Astrocyte (in vitro differentiated cells and primary cell): Measurements from ENCODE around the gene SMIM36. TPM values are rescaled to one million over a fixed set of nuclear protein-coding genes. Genes with fewer than 3 reads are reported as not detected.

ENCODE experiments used
- DNase-seq: peaks from one replicate; pipeline ENCODE4 v3.0.0-alpha.2; 2010; ENCODE audit warnings: low read depth
- FAIRE-seq: peaks from 2 replicates; lab custom pipeline; 2011; peaks lifted over from hg19 to GRCh38; lab: Jason Lieb, UNC
- H2AFZ ChIP-seq: 2 replicates; pipeline ENCODE4 v1.6.0; 2012; ENCODE audit warnings: low read depth, low read length, inconsistent platforms
- H3K27ac ChIP-seq: 2 replicates; pipeline ENCODE4 v1.5.1; 2011; ENCODE audit warnings: low read depth, low read length, inconsistent platforms
- H3K27me3 ChIP-seq: 2 replicates; pipeline ENCODE4 v1.6.0; 2011; ENCODE audit warnings: low read length, inconsistent platforms; ENCODE audit not compliant: insufficient read depth
- H3K36me3 ChIP-seq: 2 replicates; pipeline ENCODE4 v1.5.1; 2011; ENCODE audit warnings: low read length, inconsistent platforms; ENCODE audit not compliant: insufficient read depth
- H3K4me1 ChIP-seq: 2 replicates; pipeline ENCODE4 v1.5.1; 2011; ENCODE audit warnings: low read length, inconsistent platforms; ENCODE audit not compliant: insufficient read depth
- H3K4me2 ChIP-seq: 2 replicates; pipeline ENCODE4 v1.6.0; 2012; ENCODE audit warnings: low read length, inconsistent platforms
- H3K4me3 ChIP-seq: 2 replicates; pipeline ENCODE4 v1.5.1; 2011; ENCODE audit warnings: low read depth, mild to moderate bottlenecking, low read length, inconsistent platforms; ENCODE audit not compliant: insufficient read depth
- H3K79me2 ChIP-seq: 2 replicates; pipeline ENCODE4 v1.6.0; 2012; ENCODE audit warnings: mild to moderate bottlenecking, low read length, inconsistent platforms; ENCODE audit not compliant: insufficient read depth
- H3K9ac ChIP-seq: 2 replicates; pipeline ENCODE4 v1.6.0; 2012; ENCODE audit warnings: mild to moderate bottlenecking, low read length, inconsistent platforms
- H3K9me3 ChIP-seq: 2 replicates; pipeline ENCODE4 v1.5.1; 2012; ENCODE audit warnings: low read depth, mild to moderate bottlenecking, low read length, inconsistent platforms; ENCODE audit not compliant: insufficient read depth
- H4K20me1 ChIP-seq: 2 replicates; pipeline ENCODE4 v1.6.0; 2012; ENCODE audit warnings: low read length, inconsistent platforms; ENCODE audit not compliant: insufficient read depth
- H3K27ac Mint-ChIP-seq: one replicate; pipeline ENCODE4 v1.8.0; 2021; ENCODE audit warnings: mild to moderate bottlenecking, mixed read lengths; ENCODE audit not compliant: unreplicated experiment
- H3K27me3 Mint-ChIP-seq: one replicate; pipeline ENCODE4 v1.8.0; 2021; ENCODE audit warnings: low read depth, mixed read lengths; ENCODE audit not compliant: unreplicated experiment
- H3K36me3 Mint-ChIP-seq: one replicate; pipeline ENCODE4 v1.8.0; 2021; ENCODE audit warnings: low read depth, mixed read lengths; ENCODE audit not compliant: unreplicated experiment
- H3K4me1 Mint-ChIP-seq: one replicate; pipeline ENCODE4 v1.8.0; 2021; ENCODE audit warnings: low read depth, mixed read lengths; ENCODE audit not compliant: unreplicated experiment
- H3K4me3 Mint-ChIP-seq: one replicate; pipeline ENCODE4 v1.8.0; 2021; ENCODE audit warnings: mild to moderate bottlenecking, moderate library complexity, mixed read lengths; ENCODE audit not compliant: unreplicated experiment
- H3K9me3 Mint-ChIP-seq: one replicate; pipeline ENCODE4 v1.8.0; 2021; ENCODE audit warnings: mild to moderate bottlenecking, mixed read lengths; ENCODE audit not compliant: unreplicated experiment
- EZH2 ChIP-seq: IDR thresholded peaks from 2 replicates; pipeline ENCODE4 v1.6.1; 2012; ENCODE audit warnings: mild to moderate bottlenecking, low read length, inconsistent platforms; ENCODE audit not compliant: insufficient read depth
- total RNA-seq: library from RNA; stranded (reverse); gene quantifications from 2 replicates; pipeline ENCODE4 v1.2.1, GENCODE V29; 2021
- TF ChIP-seq, protein P1 (sequence below): IDR thresholded peaks from 2 replicates; pipeline ENCODE4 v1.5.1; 2011; ENCODE audit warnings: low read depth, mild to moderate bottlenecking, inconsistent platforms, low read length, moderate library complexity; ENCODE audit not compliant: insufficient read depth

The SMIM36 gene
- total RNA-seq, 1 donor from 2014 or later, result not detected

DNA sequence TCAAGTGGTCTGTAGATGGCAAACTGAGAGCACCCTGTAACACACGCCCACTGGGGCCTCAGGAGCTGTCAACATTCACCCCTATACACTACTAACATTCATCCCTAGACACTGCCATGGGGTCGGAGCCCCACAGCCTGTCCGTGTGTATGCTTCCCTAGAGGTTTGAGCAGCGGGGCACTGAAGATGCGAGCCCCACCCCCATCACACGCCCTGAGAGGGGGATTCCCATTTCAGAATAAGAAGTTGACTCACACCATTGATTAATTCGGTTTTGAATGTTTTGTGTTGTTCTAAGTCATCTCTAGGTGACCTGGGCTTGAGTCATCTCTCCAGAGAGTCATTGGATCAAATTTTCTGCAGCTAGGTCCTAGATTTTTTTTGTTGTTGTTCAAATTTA is 52.3 kb downstream of the SMIM36 start:
- peak overlapping the region; percentile 47 for H3K27ac Mint-ChIP-seq
- Histone ChIP-seq H3K27me3 (no peaks in the 10 kb centered on the region), H3K27ac (peak overlapping the region; percentile 54), H3K4me1 (peaks cover 19% of the 10 kb centered on the region), H4K20me1 (no peaks in the 10 kb centered on the region), H3K79me2 (no peaks in the 10 kb centered on the region), H3K36me3 (no peaks in the 10 kb centered on the region), H3K4me2 (peak overlapping the region; percentile 64), H3K4me3 (no peak overlapping the region), H3K9me3 (no peaks in the 10 kb centered on the region), H3K9ac (peak overlapping the region; percentile 56), H2AFZ (no peak overlapping the region)
- no peaks in the 10 kb centered on the region for H3K27me3 Mint-ChIP-seq
- H3K36me3 Mint-ChIP-seq, result no peaks in the 10 kb centered on the region
- FAIRE-seq (no peak), DNase-seq (peak; percentile 76)
- peaks cover under 1% of the 10 kb centered on the region for H3K4me1 Mint-ChIP-seq
- TF ChIP-seq EZH2, result no peak
- TF ChIP-seq, protein P1, sequence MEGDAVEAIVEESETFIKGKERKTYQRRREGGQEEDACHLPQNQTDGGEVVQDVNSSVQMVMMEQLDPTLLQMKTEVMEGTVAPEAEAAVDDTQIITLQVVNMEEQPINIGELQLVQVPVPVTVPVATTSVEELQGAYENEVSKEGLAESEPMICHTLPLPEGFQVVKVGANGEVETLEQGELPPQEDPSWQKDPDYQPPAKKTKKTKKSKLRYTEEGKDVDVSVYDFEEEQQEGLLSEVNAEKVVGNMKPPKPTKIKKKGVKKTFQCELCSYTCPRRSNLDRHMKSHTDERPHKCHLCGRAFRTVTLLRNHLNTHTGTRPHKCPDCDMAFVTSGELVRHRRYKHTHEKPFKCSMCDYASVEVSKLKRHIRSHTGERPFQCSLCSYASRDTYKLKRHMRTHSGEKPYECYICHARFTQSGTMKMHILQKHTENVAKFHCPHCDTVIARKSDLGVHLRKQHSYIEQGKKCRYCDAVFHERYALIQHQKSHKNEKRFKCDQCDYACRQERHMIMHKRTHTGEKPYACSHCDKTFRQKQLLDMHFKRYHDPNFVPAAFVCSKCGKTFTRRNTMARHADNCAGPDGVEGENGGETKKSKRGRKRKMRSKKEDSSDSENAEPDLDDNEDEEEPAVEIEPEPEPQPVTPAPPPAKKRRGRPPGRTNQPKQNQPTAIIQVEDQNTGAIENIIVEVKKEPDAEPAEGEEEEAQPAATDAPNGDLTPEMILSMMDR, result no peak
- no peaks in the 10 kb centered on the region for H3K9me3 Mint-ChIP-seq
- H3K4me3 Mint-ChIP-seq, result no peak overlapping the region

GRCh38 chr17:55458287-55458900 is 52.9 kb downstream of the SMIM36 start:
- H3K4me1 Mint-ChIP-seq, result peaks cover 4% of the 10 kb centered on the region
- H3K4me3 Mint-ChIP-seq, result no peak overlapping the region
- H3K4me2 ChIP-seq, result peak overlapping the region; percentile 64
- H3K4me1 ChIP-seq, result peaks cover 19% of the 10 kb centered on the region
- H3K9me3 ChIP-seq, result no peaks in the 10 kb centered on the region
- FAIRE-seq, result no peak
- no peaks in the 10 kb centered on the region for H4K20me1 ChIP-seq
- H2AFZ ChIP-seq, result no peak overlapping the region
- H3K36me3 ChIP-seq, result no peaks in the 10 kb centered on the region
- H3K79me2 ChIP-seq, result no peaks in the 10 kb centered on the region
- no peak for DNase-seq
- no peaks in the 10 kb centered on the region for H3K9me3 Mint-ChIP-seq
- H3K9ac ChIP-seq, result peak overlapping the region; percentile 56
- peak overlapping the region; percentile 47 for H3K27ac Mint-ChIP-seq
- no peaks in the 10 kb centered on the region for H3K27me3 ChIP-seq
- H3K27ac ChIP-seq, result peak overlapping the region; percentile 54
- no peaks in the 10 kb centered on the region for H3K27me3 Mint-ChIP-seq
- TF ChIP-seq EZH2, result no peak
- H3K4me3 ChIP-seq, result no peak overlapping the region
- H3K36me3 Mint-ChIP-seq, result no peaks in the 10 kb centered on the region

GRCh38 chr17:55456307-55457240 is 54.7 kb downstream of the SMIM36 start:
- Mint-ChIP-seq H3K36me3 (no peaks in the 10 kb centered on the region), H3K27me3 (no peaks in the 10 kb centered on the region), H3K27ac (no peak overlapping the region), H3K4me3 (no peak overlapping the region), H3K9me3 (no peaks in the 10 kb centered on the region), H3K4me1 (peaks cover 4% of the 10 kb centered on the region)
- Histone ChIP-seq H3K36me3 (no peaks in the 10 kb centered on the region), H3K9me3 (no peaks in the 10 kb centered on the region), H3K79me2 (no peaks in the 10 kb centered on the region), H2AFZ (no peak overlapping the region), H4K20me1 (no peaks in the 10 kb centered on the region), H3K27me3 (no peaks in the 10 kb centered on the region), H3K27ac (no peak overlapping the region), H3K4me2 (no peak overlapping the region), H3K9ac (no peak overlapping the region), H3K4me1 (peaks cover 19% of the 10 kb centered on the region), H3K4me3 (no peak overlapping the region)
- no peak for DNase-seq
- TF ChIP-seq EZH2, result no peak
- TF ChIP-seq, protein P1, result no peak
- no peak for FAIRE-seq
